ENCODE data around the gene GPR139.

- TF ChIP-seq TAF1 (conservative IDR thresholded peaks at IDR 0.05) (no peak), CTCF (IDR thresholded peaks at IDR 0.05; ENCODE audit: low read depth, low read length, missing input control) (no peak), ATF3 (IDR thresholded peaks at IDR 0.05) (no peak), YY1 (IDR thresholded peaks at IDR 0.05) (no peak), MAX (IDR thresholded peaks at IDR 0.05) (no peak), JUND (IDR thresholded peaks at IDR 0.05) (no peak), EGR1 (IDR thresholded peaks at IDR 0.05; ENCODE audit: low read depth in 2 of 2) (no peak), ZBTB33 (IDR thresholded peaks at IDR 0.05) (no peak), GABPA (IDR thresholded peaks at IDR 0.05 in 1 of 2, conservative IDR thresholded peaks at IDR 0.05 in 1 of 2) (no peak)
Measured at GRCh38 chr16:20094157-20094556, 20.5 kb upstream of the GPR139 start.

All from liver (tissue), 3 donors.